Erythroblast (primary cell): Measurements from ENCODE around the gene OAF.

Experiments
- DNase-seq, 2 experiments: peaks; one replicate each; lab custom pipeline; 2025; lab: John Stamatoyannopoulos, UW
- GATA1 ChIP-seq: IDR thresholded peaks from 2 replicates; pipeline ENCODE4 v1.6.1; 2011; ENCODE audit warnings: low read depth, mild to moderate bottlenecking, control low read depth, low read length, moderate library complexity
- POLR2A ChIP-seq: IDR thresholded peaks from 2 replicates; pipeline ENCODE4 v1.6.1; 2011; ENCODE audit warnings: mild to moderate bottlenecking, low read length

The OAF gene

GRCh38 chr11:120217941-120218694 is 7.3 kb downstream of the OAF start:
- no peak for TF ChIP-seq POLR2A
- TF ChIP-seq GATA1 = no peak
- no peak for DNase-seq

DNA sequence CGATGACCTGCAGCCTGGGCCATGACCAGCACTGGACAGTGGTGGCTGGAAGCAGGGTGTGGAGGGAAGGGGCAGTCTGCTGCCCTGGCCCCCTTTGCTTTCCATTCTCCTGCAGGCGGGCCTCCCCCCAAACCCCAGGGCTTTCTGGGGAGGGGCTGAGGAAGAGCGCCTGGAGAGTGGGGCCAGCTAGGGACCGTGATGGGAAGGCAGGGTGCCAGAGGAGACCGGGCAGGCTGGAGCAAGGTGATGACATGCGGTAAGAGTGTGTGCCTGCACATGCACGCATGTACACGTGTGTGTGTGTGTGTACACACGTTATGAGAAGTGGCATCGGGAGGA is 7.8 kb downstream of the OAF start:
- no peak for DNase-seq
- TF ChIP-seq GATA1 = no peak
- TF ChIP-seq POLR2A = no peak

DNA sequence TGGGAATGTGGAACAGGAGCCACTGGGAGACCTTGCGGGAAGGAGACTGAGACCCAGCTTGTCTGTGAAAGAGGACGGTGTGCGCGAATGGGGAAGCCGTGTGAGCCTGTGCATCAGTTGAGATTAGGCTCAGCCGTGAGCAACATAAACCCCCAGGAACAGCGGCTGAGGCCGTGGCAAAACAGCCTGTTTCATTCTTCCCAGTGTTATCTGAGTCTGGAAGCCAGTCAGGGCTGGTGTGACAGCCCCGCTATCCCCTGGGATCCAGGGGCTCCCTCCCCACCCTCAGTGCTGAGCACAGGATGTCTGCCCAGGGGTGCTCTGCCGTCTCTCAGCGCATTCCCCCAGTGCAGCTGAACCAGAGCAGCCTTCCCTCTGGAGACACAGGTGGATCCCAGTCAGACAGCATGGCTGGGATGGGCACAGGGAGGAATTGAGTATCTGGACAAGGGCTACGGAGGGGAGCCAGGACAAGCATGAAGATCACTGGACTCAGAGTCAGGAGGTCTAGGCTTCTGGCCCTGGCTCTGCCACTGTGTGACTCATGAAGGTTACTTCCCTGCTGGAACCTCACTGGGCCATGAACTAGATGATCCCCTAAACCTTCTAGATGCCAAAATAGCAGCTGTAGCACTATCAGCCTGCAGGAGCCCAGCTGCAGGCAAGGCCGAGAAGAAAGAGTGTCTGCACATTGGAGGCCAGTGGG is 8.6 kb downstream of the OAF start:
- no peak for DNase-seq
- no peak for TF ChIP-seq POLR2A
- TF ChIP-seq GATA1 = no peak

GRCh38 chr11:120219938-120220746 is 9.3 kb downstream of the OAF start:
- TF ChIP-seq POLR2A (no peak), GATA1 (no peak)

DNA sequence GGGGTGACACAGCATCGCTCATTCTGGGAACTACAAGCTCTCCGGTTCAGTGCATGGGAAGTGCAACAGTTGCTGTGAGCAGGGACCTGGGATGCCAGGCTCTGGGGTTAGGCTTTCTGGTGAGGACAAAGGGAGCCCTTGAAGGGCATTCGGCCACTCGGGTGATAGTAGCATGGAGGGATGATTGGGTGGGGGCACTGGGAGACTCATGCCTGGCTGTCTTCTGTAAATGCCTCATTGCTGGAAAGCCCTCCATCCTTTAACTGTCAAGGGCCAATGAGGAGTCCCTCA is 9.9 kb downstream of the OAF start:
- DNase-seq = no peak
- TF ChIP-seq GATA1 (no peak), POLR2A (no peak)

More at GRCh38 chr11:120219938-120220746, 9.3 kb downstream of the OAF start:
- no peak for DNase-seq

DNA sequence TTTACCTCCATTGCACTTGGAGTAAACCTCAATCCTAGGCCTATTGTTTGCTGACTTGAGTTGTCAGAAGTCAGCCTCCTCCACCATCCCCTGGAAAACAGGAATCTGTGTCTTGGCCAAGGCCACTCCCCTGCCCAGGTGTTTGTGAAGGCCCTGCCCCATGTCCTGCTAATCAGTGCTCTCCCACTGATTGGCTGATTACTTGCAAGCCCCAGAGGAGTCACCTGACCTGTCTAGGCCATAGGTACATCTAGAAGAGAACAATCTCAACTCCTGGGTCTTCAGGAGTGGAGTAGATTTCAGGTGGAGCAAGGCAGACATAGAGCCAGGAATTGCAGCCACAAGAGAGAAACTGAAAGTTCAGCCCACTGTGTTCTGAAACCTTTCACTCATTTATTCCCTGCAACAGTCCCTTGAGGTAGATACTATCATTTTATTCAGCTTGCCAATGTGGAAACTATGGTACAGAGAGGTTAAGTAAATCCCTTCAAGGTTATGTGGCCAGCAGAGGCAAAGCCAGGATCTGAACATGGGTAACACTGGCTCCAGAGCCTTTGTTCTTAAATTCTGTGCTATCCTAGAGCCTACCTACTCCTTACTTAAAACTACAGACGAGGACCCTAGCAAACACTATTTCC is 10.4 kb downstream of the OAF start:
- no peak for TF ChIP-seq GATA1
- TF ChIP-seq POLR2A = no peak
- no peak for DNase-seq

GRCh38 chr11:120222916-120223315 is 12.1 kb downstream of the OAF start:
- no peak for DNase-seq
- TF ChIP-seq POLR2A = no peak
- TF ChIP-seq GATA1 = no peak

GRCh38 chr11:120223793-120224192 is 13.0 kb downstream of the OAF start:
- no peak for TF ChIP-seq POLR2A
- TF ChIP-seq GATA1 = no peak
- DNase-seq = no peak

GRCh38 chr11:120224361-120224760 is 13.5 kb downstream of the OAF start:
- no peak for DNase-seq
- TF ChIP-seq POLR2A (no peak), GATA1 (no peak)

GRCh38 chr11:120224972-120225909 is 14.4 kb downstream of the OAF start:
- no peak for TF ChIP-seq POLR2A
- TF ChIP-seq GATA1 = no peak
- no peak for DNase-seq

DNA sequence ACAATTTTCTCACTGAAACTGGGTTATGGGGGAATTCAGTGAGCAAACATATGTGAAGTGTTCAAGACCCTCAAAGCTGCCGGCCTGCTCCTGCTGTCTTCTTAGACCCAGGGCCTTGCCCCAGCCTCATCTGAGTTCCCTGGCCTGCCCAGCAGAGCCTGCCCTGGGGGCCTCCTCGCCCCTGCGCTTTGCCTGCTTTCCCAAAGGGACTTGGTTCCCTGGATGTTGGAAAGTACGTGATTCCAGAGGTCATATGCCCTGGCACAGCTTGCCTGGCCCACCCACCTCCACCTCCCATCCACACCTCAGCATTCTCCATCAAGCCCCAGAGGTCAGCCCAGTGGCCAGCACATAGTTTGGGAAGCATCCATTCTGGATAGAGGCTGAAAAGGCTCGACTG is 15.4 kb downstream of the OAF start:
- no peak for DNase-seq
- TF ChIP-seq POLR2A = no peak
- TF ChIP-seq GATA1 = no peak

GRCh38 chr11:120226714-120227113 is 15.9 kb downstream of the OAF start:
- DNase-seq = no peak
- TF ChIP-seq POLR2A (no peak), GATA1 (no peak)
